ENCODE data around the gene FAU.
A peak's percentile ranks its signal among the peaks of the same experiment; 100 is the strongest.

- TF ChIP-seq CTCF (IDR thresholded peaks at IDR 0.05) (no peak), POLR2AphosphoS5 (IDR thresholded peaks at IDR 0.05; ENCODE audit: low read depth, low read length) (peak; percentile 98), SIN3A (IDR thresholded peaks at IDR 0.05; ENCODE audit: borderline replicate concordance, insufficient read depth, low read depth, low read length) (peak; percentile 93)
Observed at GRCh38 chr11:65121865-65122696, at the start of gene FAU, which contains the start of gene MRPL49.

All from Panc1 (cell line).